OCI-LY7 (cell line): ENCODE measurements around the gene LILRA5. TPM values are rescaled to one million over a fixed set of nuclear protein-coding genes. Genes with fewer than 3 reads are reported as not detected.

Source experiments
- BruUV-seq: library from RNA; stranded (reverse); fragments of 400-500 nt; replicated peaks from 2 replicates; lab custom pipeline; 2021; lab: Mats Ljungman, UMichigan
- CTCF ChIA-PET: fragments of 300-600 bp; sonication (Branson Sonifier 250); formaldehyde crosslinking; loops from one replicate; lab custom pipeline; 2022; ENCODE audit warnings: antibody characterized with exemption; ENCODE audit not compliant: unreplicated experiment; lab: Charles Lee
- POLR2A ChIA-PET: fragments of 300-600 bp; sonication (Branson Sonifier 250); formaldehyde crosslinking; loops from one replicate; lab custom pipeline; 2022; ENCODE audit warnings: antibody characterized with exemption; lab: Charles Lee
- DNase-seq: peaks from one replicate; pipeline ENCODE4 v3.0.0-alpha.2; 2015; ENCODE audit warnings: low spot score
- H2AFZ ChIP-seq: fragments of 200-600 bp; sonication (generic), shearing (Covaris generic); 2 replicates; pipeline ENCODE4 v1.6.1; 2014; ENCODE audit warnings: mild to moderate bottlenecking, antibody characterized with exemption, low read length, moderate library complexity
- H3K27ac ChIP-seq: fragments of 200-600 bp; sonication (generic); 2 replicates; pipeline ENCODE4 v1.5.1; 2014; ENCODE audit warnings: mixed run types, low read depth, mild to moderate bottlenecking, moderate library complexity, low read length, inconsistent platforms; ENCODE audit not compliant: poor library complexity, severe bottlenecking
- H3K36me3 ChIP-seq: fragments of 200-600 bp; sonication (generic); 2 replicates; pipeline ENCODE4 v1.6.1; 2014; ENCODE audit warnings: mild to moderate bottlenecking, antibody characterized with exemption, low read length, moderate library complexity, mixed read lengths; ENCODE audit not compliant: insufficient read depth
- H3K4me1 ChIP-seq: fragments of 200-600 bp; sonication (generic); 2 replicates; pipeline ENCODE4 v1.5.1; 2014; ENCODE audit warnings: mild to moderate bottlenecking, low read length; ENCODE audit not compliant: insufficient read depth, poor library complexity, severe bottlenecking
- H3K4me2 ChIP-seq: fragments of 200-600 bp; sonication (generic); 2 replicates; pipeline ENCODE4 v1.6.1; 2014; ENCODE audit warnings: mild to moderate bottlenecking, low read length
- H3K4me3 ChIP-seq: fragments of 200-600 bp; sonication (generic); 2 replicates; pipeline ENCODE4 v1.5.1; 2014; ENCODE audit warnings: mild to moderate bottlenecking, low read depth, low read length; ENCODE audit not compliant: poor library complexity, severe bottlenecking
- H3K79me2 ChIP-seq: fragments of 200-600 bp; sonication (generic); 2 replicates; pipeline ENCODE4 v1.6.1; 2016; ENCODE audit warnings: low read depth, mild to moderate bottlenecking, low read length, moderate library complexity, mixed read lengths; ENCODE audit not compliant: insufficient read depth
- H3K9me2 ChIP-seq: fragments of 200-600 bp; sonication (generic); 2 replicates; pipeline ENCODE4 v1.6.1; 2016; ENCODE audit warnings: mild to moderate bottlenecking, low read length, mixed read lengths; ENCODE audit not compliant: insufficient read depth
- H3K9me3 ChIP-seq: fragments of 200-600 bp; sonication (generic); 2 replicates; pipeline ENCODE4 v1.6.1; 2014; ENCODE audit warnings: mild to moderate bottlenecking, mixed run types, low read length, mixed read lengths
- H4K20me1 ChIP-seq: fragments of 200-600 bp; sonication (generic); 2 replicates; pipeline ENCODE4 v1.6.1; 2014; ENCODE audit warnings: mild to moderate bottlenecking, antibody characterized with exemption, low read length, moderate library complexity, mixed read lengths; ENCODE audit not compliant: insufficient read depth
- EZH2phosphoT487 ChIP-seq: fragments of 200-600 bp; sonication (generic); IDR thresholded peaks from 2 replicates; pipeline ENCODE4 v1.6.1; 2018; ENCODE audit warnings: low read depth, borderline replicate concordance, mild to moderate bottlenecking, mixed run types, antibody characterized with exemption, low read length, moderate library complexity, mixed read lengths
- intact Hi-C: fragments of 100-400 bp; cut with micrococcal nuclease; formaldehyde crosslinking; loops from one replicate; pipeline ENCODE4 v1.10.0; 2022; ENCODE audit not compliant: unreplicated experiment
- total RNA-seq, 2 experiments: library from RNA; depleted of rRNA in 1 of 2; stranded (reverse); fragments of >200 nt in 1 of 2; shearing (Covaris generic) in 1 of 2; gene quantifications; 2 replicates each; pipeline ENCODE4 v1.2.3, GENCODE V29; 2014 to 2022
- TF ChIP-seq, protein P1 (sequence below): fragments of 200-600 bp; sonication (generic); conservative IDR thresholded peaks from 2 replicates; pipeline ENCODE4 v1.5.1; 2014; ENCODE audit warnings: mild to moderate bottlenecking, antibody characterized with exemption, low read length, moderate library complexity, mixed read lengths

LILRA5 gene
- total RNA-seq, 2 experiments from 2014 or later = not detected

DNA sequence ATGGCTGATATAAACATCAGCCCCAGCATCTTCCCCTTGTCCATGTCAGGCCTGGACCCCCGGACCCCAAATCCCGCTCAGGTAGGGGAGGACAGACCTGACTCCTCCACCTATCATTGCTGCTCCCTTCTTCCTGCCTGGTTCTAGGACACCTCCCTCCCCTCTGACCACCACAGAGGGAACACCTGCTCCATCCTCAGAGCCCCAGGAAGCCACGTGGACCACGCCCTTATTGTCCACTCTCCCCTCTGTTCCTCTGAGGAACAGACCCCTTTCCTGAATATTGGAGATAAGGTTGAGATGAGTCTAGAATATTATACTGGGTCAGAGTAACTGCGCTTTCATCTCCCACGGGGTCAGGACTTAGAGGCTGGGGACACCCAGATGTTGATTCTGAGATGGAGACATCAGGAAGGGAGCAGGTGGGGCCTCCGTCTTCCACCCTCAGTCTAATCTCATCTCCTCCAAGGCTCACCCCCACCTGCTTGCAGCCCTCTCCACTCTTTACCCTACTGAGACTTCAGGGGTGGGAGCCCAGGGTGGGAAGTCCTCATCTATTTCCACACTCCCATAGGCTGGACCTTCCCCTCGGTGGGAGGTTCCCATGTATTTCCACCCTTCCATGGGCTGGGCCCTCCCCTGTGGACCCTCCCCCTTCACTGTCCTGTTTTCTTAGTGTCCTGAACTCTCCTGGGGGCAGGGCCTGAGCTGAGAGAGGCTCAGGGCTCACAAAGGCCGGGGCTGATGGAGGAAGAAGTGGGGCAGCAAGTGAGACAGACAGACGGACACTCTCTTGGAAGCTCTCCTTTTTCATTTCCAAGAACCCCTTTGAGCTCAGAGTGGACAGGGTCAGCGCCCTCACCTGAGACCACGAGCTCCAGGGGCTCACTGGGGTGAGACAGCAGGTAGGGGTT, 23.3 kb upstream of the LILRA5 start:
- BruUV-seq = no TSS peak
- H3K9me2 ChIP-seq = no peaks in the 10 kb centered on the region
- H3K79me2 ChIP-seq = no peaks in the 10 kb centered on the region
- TF ChIP-seq, protein P1, sequence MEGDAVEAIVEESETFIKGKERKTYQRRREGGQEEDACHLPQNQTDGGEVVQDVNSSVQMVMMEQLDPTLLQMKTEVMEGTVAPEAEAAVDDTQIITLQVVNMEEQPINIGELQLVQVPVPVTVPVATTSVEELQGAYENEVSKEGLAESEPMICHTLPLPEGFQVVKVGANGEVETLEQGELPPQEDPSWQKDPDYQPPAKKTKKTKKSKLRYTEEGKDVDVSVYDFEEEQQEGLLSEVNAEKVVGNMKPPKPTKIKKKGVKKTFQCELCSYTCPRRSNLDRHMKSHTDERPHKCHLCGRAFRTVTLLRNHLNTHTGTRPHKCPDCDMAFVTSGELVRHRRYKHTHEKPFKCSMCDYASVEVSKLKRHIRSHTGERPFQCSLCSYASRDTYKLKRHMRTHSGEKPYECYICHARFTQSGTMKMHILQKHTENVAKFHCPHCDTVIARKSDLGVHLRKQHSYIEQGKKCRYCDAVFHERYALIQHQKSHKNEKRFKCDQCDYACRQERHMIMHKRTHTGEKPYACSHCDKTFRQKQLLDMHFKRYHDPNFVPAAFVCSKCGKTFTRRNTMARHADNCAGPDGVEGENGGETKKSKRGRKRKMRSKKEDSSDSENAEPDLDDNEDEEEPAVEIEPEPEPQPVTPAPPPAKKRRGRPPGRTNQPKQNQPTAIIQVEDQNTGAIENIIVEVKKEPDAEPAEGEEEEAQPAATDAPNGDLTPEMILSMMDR = no peak
- no peak for TF ChIP-seq EZH2phosphoT487
- POLR2A ChIA-PET = no interaction called here
- intact Hi-C loops = no loop called here
- CTCF ChIA-PET = no interaction called here
- H3K9me3 ChIP-seq = no peaks in the 10 kb centered on the region
- no peaks in the 10 kb centered on the region for H4K20me1 ChIP-seq
- H2AFZ ChIP-seq = no peak overlapping the region
- no peak overlapping the region for H3K4me3 ChIP-seq
- no peaks in the 10 kb centered on the region for H3K36me3 ChIP-seq
- H3K4me2 ChIP-seq = no peak overlapping the region
- DNase-seq = no peak
- H3K27ac ChIP-seq = no peak overlapping the region
- H3K4me1 ChIP-seq = peaks cover 4% of the 10 kb centered on the region

DNA sequence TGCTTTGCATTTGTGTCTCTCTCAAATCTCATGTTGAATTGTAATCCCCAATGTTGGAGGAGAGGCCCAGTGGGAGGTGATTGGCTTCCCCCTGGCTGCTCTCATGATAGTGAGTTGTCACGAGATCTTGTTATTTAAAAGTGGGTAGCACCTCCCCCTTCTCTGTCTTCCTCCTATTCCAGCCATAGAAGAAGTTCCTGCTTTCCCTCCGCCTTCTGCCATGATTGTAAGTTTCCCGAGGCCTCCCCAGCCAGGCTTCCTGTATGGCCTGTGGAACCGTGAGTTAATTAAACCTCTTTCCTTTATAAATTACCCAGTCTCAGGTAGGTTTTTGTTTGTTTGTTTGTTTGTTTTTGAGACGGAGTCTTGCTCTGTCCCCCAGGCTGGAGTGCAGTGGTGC, 22.2 kb upstream of the LILRA5 start:
- no TSS peak for BruUV-seq

More for the DNA sequence above, 22.2 kb upstream of the LILRA5 start:
- Histone ChIP-seq H3K4me1 (peaks cover 4% of the 10 kb centered on the region), H3K4me3 (no peak overlapping the region), H3K4me2 (no peak overlapping the region), H2AFZ (no peak overlapping the region), H3K9me3 (no peaks in the 10 kb centered on the region), H3K79me2 (no peaks in the 10 kb centered on the region), H4K20me1 (no peaks in the 10 kb centered on the region), H3K36me3 (no peaks in the 10 kb centered on the region), H3K27ac (no peak overlapping the region), H3K9me2 (no peaks in the 10 kb centered on the region)
- CTCF ChIA-PET = no interaction called here
- DNase-seq = no peak
- no peak for TF ChIP-seq EZH2phosphoT487
- TF ChIP-seq, protein P1 = no peak
- intact Hi-C loops = no loop called here
- POLR2A ChIA-PET = no interaction called here
